KMS-11 (cell line): Measurements from ENCODE around the gene ANKRD13D.

Experiments
- H2AFZ ChIP-seq: fragments of 200-600 bp; sonication (generic); 2 replicates; pipeline ENCODE4 v1.6.1; 2016; ENCODE audit warnings: antibody characterized with exemption, mixed run types, low read depth
- H3K27ac ChIP-seq: fragments of 200-600 bp; sonication (generic); 2 replicates; pipeline ENCODE4 v1.6.1; 2016; ENCODE audit warnings: mild to moderate bottlenecking, mixed run types
- H3K27me3 ChIP-seq: fragments of 200-600 bp; sonication (generic); 2 replicates; pipeline ENCODE4 v1.6.1; 2017; ENCODE audit warnings: mild to moderate bottlenecking, low read depth, mixed run types, moderate library complexity; ENCODE audit not compliant: insufficient read depth
- H3K36me3 ChIP-seq: fragments of 200-600 bp; sonication (generic); 2 replicates; pipeline ENCODE4 v1.6.1; 2017; ENCODE audit warnings: mild to moderate bottlenecking, mixed run types; ENCODE audit not compliant: insufficient read depth
- H3K4me1 ChIP-seq: fragments of 200-600 bp; sonication (generic); 2 replicates; pipeline ENCODE4 v1.6.1; 2016; ENCODE audit warnings: mild to moderate bottlenecking, low read depth, mixed run types; ENCODE audit not compliant: poor library complexity, severe bottlenecking
- H3K4me2 ChIP-seq: fragments of 200-600 bp; sonication (generic); 2 replicates; pipeline ENCODE4 v1.7.0; 2016; ENCODE audit warnings: mild to moderate bottlenecking, mixed run types
- H3K4me3 ChIP-seq: fragments of 200-600 bp; sonication (generic); IDR thresholded peaks from 2 replicates; pipeline ENCODE4 v1.6.1; 2017; ENCODE audit warnings: low read depth, low read length, mixed read lengths; ENCODE audit not compliant: insufficient read depth
- H3K79me2 ChIP-seq: fragments of 200-600 bp; sonication (generic); 2 replicates; pipeline ENCODE4 v1.6.1; 2016; ENCODE audit warnings: low read depth, mixed run types; ENCODE audit not compliant: insufficient read depth
- H3K9ac ChIP-seq: fragments of 200-600 bp; sonication (generic); 2 replicates; pipeline ENCODE4 v1.6.1; 2016; ENCODE audit warnings: mild to moderate bottlenecking, mixed run types
- H4K20me1 ChIP-seq: fragments of 200-600 bp; sonication (generic); 2 replicates; pipeline ENCODE4 v1.6.1; 2016; ENCODE audit warnings: mild to moderate bottlenecking, mixed run types; ENCODE audit not compliant: insufficient read depth
- TF ChIP-seq, protein P1 (sequence below): fragments of 200-600 bp; sonication (generic); conservative IDR thresholded peaks from 2 replicates; pipeline ENCODE4 v1.6.1; 2017; ENCODE audit warnings: low read depth, mild to moderate bottlenecking, antibody characterized with exemption, low read length, moderate library complexity, mixed read lengths

Gene ANKRD13D

DNA sequence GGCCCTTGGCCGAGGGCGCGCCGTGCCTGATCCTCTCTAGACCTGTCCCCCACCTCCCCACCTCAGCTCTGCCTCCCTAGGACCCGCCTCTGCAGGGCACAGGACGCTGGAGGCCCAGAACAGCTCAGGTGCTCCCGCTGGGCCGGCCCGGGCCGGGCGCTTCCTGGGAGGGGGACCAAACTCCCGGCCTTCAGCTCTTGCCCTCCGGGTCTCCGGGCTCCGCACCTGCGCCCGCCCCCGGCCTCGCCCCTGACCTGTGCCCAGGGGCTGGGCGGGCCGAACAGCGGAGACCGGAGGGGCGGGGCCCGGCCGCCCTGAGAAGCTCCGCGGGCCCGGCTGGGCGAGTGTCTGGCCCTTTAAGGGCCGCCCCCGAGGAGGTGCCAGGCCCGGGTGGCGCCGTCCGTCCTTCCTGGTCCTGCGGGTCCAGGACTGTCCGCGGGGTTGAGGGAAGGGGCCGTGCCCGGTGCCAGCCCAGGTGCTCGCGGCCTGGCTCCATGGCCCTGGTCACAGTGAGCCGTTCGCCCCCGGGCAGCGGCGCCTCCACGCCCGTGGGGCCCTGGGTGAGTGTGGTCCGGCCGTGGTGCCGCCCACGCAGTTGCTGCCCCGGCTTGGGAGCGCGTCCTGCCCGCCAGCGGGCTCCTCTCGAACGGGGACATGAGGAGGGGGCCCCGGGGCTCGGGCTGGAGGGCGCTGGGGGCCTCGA, 14.2 kb downstream of the ANKRD13D start, which contains the start of gene SSH3:
Gene SSH3, plus strand, starts transcription at position 399 of the 703 bp plus-strand sequence. Its CDS starts 96 bp downstream, at position 495.
- Histone ChIP-seq H3K4me3 (no peak within 1 kb of the TSS), H4K20me1 (no peaks in the 10 kb centered on the region), H3K79me2 (no peaks in the 10 kb centered on the region), H3K27ac (no peak within 1 kb of the TSS), H3K9ac (peak within 1 kb of the TSS; percentile 51; the same call in 1 of the 2 replicates), H2AFZ (peak within 1 kb of the TSS; percentile 71), H3K27me3 (no peaks in the 10 kb centered on the region), H3K4me1 (no peaks in the 10 kb centered on the region), H3K36me3 (no peaks in the 10 kb centered on the region), H3K4me2 (peak within 1 kb of the TSS; percentile 54)
- TF ChIP-seq, protein P1, sequence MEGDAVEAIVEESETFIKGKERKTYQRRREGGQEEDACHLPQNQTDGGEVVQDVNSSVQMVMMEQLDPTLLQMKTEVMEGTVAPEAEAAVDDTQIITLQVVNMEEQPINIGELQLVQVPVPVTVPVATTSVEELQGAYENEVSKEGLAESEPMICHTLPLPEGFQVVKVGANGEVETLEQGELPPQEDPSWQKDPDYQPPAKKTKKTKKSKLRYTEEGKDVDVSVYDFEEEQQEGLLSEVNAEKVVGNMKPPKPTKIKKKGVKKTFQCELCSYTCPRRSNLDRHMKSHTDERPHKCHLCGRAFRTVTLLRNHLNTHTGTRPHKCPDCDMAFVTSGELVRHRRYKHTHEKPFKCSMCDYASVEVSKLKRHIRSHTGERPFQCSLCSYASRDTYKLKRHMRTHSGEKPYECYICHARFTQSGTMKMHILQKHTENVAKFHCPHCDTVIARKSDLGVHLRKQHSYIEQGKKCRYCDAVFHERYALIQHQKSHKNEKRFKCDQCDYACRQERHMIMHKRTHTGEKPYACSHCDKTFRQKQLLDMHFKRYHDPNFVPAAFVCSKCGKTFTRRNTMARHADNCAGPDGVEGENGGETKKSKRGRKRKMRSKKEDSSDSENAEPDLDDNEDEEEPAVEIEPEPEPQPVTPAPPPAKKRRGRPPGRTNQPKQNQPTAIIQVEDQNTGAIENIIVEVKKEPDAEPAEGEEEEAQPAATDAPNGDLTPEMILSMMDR: no peak

DNA sequence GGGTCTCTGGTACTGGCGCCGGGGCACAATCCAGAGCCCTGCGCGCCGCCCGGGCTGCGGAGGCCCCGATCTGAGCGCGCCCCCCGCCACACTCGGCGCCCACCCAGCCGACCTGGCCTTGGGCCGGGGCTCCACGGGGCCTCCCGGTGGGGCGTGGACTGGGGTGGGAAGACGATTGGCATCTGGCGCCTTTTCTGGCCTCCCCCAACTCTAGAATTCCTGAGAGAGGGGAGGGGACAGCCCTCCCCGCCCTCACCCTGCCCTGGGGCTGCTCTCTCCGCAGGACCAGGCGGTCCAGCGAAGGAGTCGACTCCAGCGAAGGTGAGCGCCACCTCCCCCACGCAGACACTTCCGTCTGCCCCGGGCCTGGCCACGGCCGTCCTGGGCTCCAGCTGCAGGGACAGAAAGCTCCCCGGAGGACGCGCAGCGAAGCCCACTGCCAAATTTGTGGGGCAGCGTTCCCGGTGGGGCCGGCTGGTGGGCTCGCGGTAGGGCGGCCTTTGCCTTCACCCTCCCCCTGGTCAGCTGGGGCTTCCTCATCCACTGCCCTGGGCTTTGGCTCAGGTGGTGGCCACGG, 14.8 kb downstream of the ANKRD13D start:
- Histone ChIP-seq H3K4me3 (no peak overlapping the region), H3K4me1 (no peaks in the 10 kb centered on the region), H3K9ac (peak overlapping the region; percentile 51; the same call in 1 of the 2 replicates), H3K79me2 (no peaks in the 10 kb centered on the region), H3K27me3 (no peaks in the 10 kb centered on the region), H2AFZ (peak overlapping the region; percentile 71), H3K36me3 (no peaks in the 10 kb centered on the region), H4K20me1 (no peaks in the 10 kb centered on the region), H3K27ac (no peak overlapping the region), H3K4me2 (peak overlapping the region; percentile 54; the same call in 1 of the 2 replicates)
- TF ChIP-seq, protein P1: no peak

DNA sequence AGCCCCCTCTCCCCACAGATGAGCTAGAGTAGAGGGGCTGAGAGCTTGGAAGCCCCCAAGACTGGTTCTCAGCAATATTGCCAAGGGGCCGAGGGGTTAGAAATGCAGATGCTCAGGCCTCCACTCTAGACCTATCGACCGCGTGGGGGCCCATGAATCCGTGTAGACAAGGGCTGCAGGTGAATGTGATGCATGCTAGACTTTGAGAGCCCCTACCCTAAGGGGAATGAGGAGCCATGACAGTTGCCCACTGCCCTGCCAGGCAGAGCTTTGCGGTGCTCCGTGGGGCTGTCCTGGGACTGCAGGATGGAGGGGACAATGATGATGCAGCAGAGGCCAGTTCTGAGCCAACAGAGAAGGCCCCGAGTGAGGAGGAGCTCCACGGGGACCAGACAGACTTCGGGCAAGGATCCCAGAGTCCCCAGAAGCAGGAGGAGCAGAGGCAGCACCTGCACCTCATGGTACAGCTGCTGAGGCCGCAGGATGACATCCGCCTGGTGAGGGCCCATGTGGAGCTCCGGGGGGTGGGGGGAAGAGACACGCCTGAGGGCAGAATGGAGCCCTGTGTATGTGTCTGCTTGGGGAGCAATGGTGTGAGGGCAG, 15.5 kb downstream of the ANKRD13D start:
- Histone ChIP-seq H3K27ac (no peak overlapping the region), H3K4me3 (no peak overlapping the region), H4K20me1 (no peaks in the 10 kb centered on the region), H2AFZ (no peak overlapping the region), H3K36me3 (no peaks in the 10 kb centered on the region), H3K79me2 (no peaks in the 10 kb centered on the region), H3K9ac (no peak overlapping the region), H3K4me2 (no peak overlapping the region), H3K27me3 (no peaks in the 10 kb centered on the region), H3K4me1 (no peaks in the 10 kb centered on the region)
- TF ChIP-seq, protein P1: no peak

DNA sequence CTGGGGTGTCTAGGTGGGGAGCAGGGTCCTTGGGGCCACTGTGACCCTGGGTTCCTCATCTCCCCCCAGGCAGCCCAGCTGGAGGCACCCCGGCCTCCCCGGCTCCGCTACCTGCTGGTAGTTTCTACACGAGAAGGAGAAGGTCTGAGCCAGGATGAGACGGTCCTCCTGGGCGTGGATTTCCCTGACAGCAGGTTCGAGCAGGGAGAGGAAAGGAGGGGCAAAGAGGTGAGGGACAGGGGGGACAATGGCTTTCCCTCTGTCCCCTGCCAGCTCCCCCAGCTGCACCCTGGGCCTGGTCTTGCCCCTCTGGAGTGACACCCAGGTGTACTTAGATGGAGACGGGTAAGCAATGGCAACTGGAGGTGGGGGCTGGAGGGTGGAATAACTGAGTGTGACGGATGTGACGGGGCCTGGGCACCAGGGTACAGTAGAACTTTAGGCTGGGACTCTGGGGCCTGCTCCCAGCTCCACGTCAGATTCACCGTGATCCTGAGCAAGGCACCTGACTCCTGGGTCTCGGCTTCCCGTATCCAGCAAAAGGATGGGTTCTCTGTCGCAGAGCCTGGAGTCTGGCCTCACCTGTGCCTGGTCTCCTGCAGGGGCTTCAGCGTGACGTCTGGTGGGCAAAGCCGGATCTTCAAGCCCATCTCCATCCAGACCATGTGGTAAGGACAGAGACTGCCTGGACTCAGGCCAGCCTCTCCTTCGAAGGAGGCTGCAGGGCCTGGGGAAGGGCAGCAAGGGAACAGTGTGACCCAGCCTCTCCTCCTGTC, 17.9 kb downstream of the ANKRD13D start:
- TF ChIP-seq, protein P1: no peak
- no peaks in the 10 kb centered on the region for H3K79me2 ChIP-seq
- H3K4me2 ChIP-seq: no peak overlapping the region
- H3K4me3 ChIP-seq: no peak overlapping the region
- H3K27ac ChIP-seq: no peak overlapping the region
- H3K4me1 ChIP-seq: no peaks in the 10 kb centered on the region
- H3K27me3 ChIP-seq: no peaks in the 10 kb centered on the region
- no peak overlapping the region for H3K9ac ChIP-seq
- H3K36me3 ChIP-seq: no peaks in the 10 kb centered on the region
- no peaks in the 10 kb centered on the region for H4K20me1 ChIP-seq
- H2AFZ ChIP-seq: no peak overlapping the region
